ENCODE data around the gene SIL1.

Gene SIL1

DNA sequence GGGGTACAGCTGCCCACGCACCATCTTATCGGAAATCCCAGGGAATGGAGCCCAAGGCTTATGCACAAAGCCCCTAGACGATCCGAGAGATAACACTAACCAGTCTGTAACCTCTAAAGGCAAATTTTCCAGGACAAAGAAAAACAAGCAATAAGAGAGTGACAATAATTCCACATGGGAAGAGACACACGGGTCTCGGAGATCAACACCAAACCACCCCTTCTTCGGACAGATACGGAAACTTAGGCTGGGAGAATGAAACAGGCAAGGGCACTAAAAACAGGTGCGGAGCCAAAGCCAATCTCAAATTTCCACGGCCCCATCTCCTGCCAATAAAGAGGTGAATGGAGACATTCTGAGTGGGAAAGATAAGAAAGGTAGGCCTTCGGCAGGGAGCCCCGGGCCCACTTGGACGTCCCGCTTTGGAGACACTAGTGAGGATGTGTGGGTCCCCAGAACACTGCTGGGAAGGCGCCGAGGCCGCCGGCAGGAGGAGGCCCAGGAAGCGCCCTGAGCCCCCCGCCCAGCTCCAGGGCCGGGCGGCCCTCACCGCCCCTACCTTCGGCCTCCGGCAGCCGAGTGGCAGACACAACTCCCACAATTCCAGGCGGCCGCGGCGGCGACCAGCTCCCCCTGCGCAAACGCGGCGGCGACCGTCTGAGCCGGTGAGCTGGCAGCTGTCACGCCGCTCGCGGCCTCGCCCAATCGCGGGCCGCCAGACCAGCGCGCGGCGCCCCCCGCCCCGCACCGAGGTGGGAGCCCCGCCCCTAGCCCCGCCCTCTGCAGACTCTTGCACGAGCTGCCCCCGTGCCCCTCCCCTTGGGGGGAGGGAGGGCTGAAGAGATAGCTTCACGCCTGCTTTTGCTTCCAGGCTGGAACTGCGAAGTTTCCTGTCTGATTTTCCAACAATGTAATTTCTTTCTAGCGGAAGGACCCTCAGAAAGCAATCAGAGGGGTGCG lies at the start of gene SIL1:
Gene SIL1, minus strand, starts transcription at position 659 of the 960 bp plus-strand sequence. CDS start 70,525 bp downstream, outside the sequence.
- no peak for TF ChIP-seq CTCF (conservative IDR thresholded peaks at IDR 0.05; ENCODE audit: control insufficient read depth, insufficient read depth, low read depth, low read length)
- peak within 1 kb of the TSS; percentile 61 for H3K4me3 ChIP-seq (ENCODE audit: control insufficient read depth, low read depth, low read length)
- peak; percentile 88 for DNase-seq (ENCODE audit: low read depth)

DNA sequence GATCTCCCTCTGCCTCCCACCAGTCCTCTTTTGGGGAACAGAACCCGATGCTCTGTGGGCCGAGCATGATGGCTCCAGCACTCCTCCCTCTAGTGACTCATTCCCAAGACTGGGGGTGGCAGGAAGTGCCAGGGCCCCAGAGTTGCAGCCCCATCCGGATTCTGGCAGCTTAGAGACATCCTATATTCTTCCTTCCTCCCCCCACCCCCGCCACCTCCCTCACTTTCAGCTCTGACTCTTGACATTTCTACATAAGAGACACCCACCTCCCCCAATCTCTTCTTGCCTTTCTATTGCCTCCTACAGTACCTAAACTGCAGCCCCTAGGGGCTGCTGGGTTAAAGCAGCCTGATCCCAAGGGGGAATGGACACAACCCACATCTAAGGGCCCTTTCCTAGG lies 48.2 kb upstream of the SIL1 start:
- H3K4me3 ChIP-seq (ENCODE audit: control insufficient read depth, low read depth, low read length): no peak overlapping the region
- no peak for TF ChIP-seq CTCF (conservative IDR thresholded peaks at IDR 0.05; ENCODE audit: control insufficient read depth, insufficient read depth, low read depth, low read length)
- peak; percentile 52 for DNase-seq (ENCODE audit: low read depth)

DNA sequence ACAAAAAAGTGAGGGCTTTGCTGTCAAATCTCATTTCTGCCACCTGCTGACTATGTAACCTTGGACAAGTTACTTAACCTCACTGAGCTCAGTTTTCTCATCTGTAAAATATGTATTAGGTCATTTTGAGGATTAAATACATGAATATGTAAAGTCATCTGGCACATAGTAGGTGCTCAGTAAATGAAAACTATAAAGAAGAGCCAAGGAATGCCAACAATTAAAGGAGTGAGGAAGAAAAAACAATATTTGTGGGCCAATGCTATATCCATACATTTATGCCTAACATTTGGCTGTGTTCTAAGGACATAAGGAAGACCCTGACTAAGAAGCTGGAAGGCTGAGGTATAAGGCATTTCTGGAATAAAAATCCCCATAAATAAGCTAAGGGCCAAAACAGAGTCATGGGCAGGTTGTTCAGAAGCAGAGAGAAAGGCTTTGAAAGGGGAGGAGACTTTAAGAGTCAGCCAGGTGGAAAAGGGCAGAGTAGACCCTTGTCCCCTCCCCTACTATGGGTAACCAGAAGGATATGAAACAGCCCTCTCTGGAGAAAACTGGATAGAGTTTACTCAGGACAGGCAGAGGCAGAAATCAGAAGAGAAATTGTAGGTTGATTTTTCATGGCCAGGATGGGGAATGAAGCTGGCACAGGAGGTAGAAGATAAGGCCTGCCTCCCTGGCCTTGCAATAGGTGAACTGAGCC lies 47.6 kb upstream of the SIL1 start:
- no peak for DNase-seq (ENCODE audit: low read depth)
- TF ChIP-seq CTCF (conservative IDR thresholded peaks at IDR 0.05; ENCODE audit: control insufficient read depth, insufficient read depth, low read depth, low read length): no peak
- H3K4me3 ChIP-seq (ENCODE audit: control insufficient read depth, low read depth, low read length): no peak overlapping the region

GRCh38 chr5:139243425-139243970 lies 45.3 kb upstream of the SIL1 start:
- TF ChIP-seq CTCF (conservative IDR thresholded peaks at IDR 0.05; ENCODE audit: control insufficient read depth, insufficient read depth, low read depth, low read length): no peak
- peak; percentile 88 for DNase-seq (ENCODE audit: low read depth)

DNA sequence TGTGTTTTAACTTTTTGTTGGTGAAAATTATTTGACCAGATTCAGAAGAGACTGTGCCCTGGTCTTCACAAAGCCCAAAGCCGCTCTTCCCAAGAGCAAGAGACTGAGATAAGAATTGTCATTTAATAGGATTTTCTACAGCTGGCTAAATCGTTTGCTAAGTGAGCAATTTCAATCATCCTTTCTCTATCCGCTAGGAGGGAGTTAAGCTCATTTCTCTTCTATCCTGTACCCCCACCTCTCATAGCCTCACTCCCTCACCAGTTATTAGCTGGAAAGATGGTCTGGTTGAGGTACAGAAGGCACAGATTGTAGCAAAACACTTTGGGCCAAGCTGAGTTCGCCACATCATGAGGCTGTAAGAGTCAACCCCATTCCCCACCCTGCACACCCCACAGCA lies 43.0 kb upstream of the SIL1 start:
- H3K4me3 ChIP-seq (ENCODE audit: control insufficient read depth, low read depth, low read length): no peak overlapping the region
- DNase-seq (ENCODE audit: low read depth): no peak
- TF ChIP-seq CTCF (conservative IDR thresholded peaks at IDR 0.05; ENCODE audit: control insufficient read depth, insufficient read depth, low read depth, low read length): no peak

More at GRCh38 chr5:139243425-139243970, 45.3 kb upstream of the SIL1 start:
- H3K4me3 ChIP-seq (ENCODE audit: control insufficient read depth, low read depth, low read length): no peak overlapping the region

DNA sequence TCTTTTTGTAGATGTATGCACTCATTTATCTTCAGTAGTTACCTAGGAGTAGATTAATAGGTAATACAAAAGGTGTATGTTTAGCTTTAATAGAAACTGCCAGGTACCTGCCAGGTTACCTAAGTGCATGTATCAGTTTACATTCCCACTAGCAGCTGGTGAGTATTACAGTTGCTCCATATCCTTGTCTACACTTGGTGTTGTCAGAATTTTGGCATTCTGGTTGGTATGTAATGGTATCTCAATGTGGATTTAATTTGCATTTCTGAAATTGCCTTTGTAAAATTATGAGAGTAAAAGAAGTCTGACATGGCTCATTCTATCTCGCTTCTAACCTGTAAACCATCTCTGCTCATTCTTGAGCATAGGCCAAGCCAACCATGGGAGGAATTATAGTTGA lies 38.3 kb upstream of the SIL1 start:
- no peak for DNase-seq (ENCODE audit: low read depth)
- no peak overlapping the region for H3K4me3 ChIP-seq (ENCODE audit: control insufficient read depth, low read depth, low read length)
- no peak for TF ChIP-seq CTCF (conservative IDR thresholded peaks at IDR 0.05; ENCODE audit: control insufficient read depth, insufficient read depth, low read depth, low read length)

Data from fibroblast of mammary gland (primary cell).